GM18498 (cell line): Measurements from ENCODE around the gene RAC2.

Source experiments
- ATAC-seq: cut with Tn5 transposase; IDR thresholded peaks from one replicate; pipeline ENCODE4 v1.9.1; 2021; ENCODE audit warnings: mild to moderate bottlenecking, moderate library complexity; ENCODE audit not compliant: unreplicated experiment

The RAC2 gene

GRCh38 chr22:37179126-37179470 lies 65.0 kb downstream of the RAC2 start:
- no peak for ATAC-seq

GRCh38 chr22:37178350-37179125 lies 65.5 kb downstream of the RAC2 start:
- ATAC-seq: no peak

- no peak for ATAC-seq
These were observed 66.3 kb downstream of the RAC2 start for GRCh38 chr22:37177755-37178154.

- no peak for ATAC-seq
These were observed 66.8 kb downstream of the RAC2 start for GRCh38 chr22:37177221-37177620.

- no peak for ATAC-seq
These were observed 67.5 kb downstream of the RAC2 start for GRCh38 chr22:37176464-37177061.

- no peak for ATAC-seq
These were observed 68.4 kb downstream of the RAC2 start for GRCh38 chr22:37175414-37176281.
